ENCODE data around the gene ABCA3.
A peak's percentile ranks its signal among the peaks of the same experiment; 100 is the strongest.
"Not testable (repeated sequence)": the region's sequence is repeated elsewhere in the genome, so short reads cannot be mapped to it uniquely, and the experiment has no call there.

Gene ABCA3

GRCh38 chr16:2340564-2341455 lies at the start of gene ABCA3:
Gene ABCA3, minus strand, starts transcription at chr16:2340728. Its CDS starts 14,262 bp downstream, at chr16:2326466.
- DNase-seq: peak; percentile 89

DNA sequence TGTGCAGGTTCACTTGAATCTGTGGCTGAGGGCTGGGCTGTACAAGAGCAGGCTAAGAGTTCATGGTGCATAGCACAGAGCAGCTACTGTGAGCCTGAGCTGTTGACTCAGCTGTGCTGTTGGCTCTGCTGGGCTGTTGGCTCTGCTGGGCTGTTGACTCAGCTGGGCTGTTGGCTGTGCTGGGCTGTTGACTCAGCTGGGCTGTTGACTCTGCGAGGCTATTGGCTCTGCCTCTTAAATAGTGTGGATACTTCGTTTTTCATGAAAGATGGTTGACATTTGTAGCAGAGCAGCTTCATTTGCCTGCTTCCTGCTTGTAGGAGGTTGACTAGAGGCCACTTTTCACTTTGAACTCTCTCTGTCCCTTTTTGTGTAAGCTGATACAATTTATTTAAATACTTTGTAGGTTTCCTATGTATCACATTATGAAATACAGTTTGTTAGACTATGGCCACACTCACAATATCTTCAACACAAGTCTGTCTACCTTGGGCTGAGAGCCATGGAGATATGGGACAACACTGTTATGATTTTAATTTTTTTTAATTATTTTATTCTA lies 48.4 kb upstream of the ABCA3 start:
- no peak for DNase-seq

DNA sequence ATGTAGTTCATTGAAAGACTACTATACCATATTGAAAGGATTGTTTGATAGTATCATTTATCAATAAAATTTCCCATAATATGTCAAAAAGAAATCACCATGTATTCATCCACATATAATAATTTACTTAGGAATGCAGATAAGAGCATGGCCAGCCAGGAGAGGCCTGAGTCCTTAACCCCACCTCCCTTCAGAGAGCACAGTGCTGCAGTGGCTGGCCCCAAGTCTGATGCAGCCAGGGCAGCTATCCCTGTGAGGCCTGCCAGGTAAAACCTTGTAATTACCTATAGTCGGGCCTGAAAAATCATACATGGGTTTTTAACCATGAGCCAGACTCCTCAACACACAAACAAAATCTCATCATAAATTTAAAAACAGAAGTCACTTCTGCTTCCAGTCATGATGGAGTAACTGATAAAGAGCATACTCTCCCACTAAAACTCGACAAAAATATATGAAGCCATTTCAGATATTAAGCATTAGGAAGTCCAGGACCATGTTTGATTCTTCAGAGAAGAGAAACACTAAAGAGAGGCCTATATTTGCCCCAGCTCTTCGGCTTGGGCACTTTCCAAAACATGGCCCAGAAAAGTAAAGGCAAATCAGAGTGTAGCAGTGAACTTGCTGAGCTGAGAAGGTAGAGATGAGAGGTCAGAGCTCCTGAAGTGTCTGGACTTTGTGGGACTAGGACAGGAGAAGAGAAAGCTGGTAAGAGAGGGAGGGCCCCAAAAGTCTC lies 47.8 kb upstream of the ABCA3 start:
- DNase-seq: no peak

DNA sequence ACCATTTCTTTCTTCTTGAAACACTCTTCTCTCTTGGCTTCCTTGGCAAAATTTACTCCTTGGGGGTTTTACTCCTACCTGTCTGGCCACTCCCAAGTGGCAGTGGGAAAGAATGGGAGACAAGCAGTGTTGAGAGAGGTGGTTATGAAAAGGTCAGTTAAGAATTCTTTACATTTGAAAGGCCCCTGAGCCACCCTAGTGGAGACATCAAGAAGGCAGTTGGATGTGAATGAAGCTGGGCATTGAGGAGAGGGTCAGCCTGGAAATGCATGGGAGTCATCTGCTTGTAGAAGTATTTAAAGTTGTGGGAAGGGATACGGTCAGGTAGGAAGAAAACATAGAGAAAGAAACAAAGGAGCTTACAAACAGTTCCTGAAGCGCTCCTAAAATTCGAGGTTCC lies 46.5 kb upstream of the ABCA3 start:
- no peak for DNase-seq

DNA sequence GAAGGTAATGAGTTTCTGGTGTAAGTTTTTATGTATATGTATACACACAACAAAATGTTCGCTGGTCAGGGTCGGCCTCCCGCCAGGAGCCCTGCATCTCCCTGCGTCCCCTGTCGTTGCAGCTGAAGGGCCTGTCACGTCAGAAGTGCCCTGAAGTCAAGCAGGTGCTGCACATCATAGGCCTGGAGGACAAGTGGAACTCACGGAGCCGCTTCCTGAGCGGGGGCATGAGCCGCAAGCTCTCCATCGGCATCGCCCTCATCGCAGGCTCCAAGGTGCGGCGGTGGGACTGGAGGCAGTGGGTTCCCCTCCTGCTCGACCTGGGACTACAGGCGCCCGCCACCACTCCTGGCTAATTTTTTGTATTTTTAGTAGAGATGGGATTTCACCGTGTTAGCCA lies 45.5 kb upstream of the ABCA3 start:
- not testable (repeated sequence) for DNase-seq

DNA sequence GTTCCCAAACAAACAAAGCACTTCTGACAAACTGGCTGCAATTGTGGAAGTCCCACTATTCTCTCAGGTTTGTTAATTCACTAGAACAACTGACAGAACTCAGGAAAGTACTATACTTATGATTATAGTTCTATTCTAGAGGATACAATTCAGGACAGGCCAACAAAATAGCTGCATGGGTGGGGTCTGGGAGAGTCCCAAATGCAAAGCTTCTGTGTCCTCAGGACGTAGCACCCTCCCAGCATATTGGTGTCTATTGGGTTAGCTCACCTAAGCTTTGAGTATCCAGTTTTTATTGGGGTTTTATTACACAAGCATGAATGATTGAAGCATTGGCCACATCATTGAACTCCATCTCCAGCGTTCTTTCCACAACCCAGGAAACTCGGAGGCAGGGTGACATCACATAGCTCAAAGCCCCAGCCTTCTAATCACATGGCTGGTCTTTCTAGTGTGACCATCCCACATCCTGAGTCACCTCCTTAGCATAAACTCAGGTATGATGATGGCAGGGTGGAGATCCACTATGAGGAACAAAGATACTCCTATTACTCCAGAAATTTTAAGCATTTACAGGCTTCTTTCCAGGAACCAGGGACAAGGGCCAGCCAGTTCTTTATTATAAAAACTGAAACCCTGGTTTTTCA lies 44.8 kb upstream of the ABCA3 start:
- DNase-seq: no peak

- DNase-seq: no peak
These were observed 43.9 kb upstream of the ABCA3 start for GRCh38 chr16:2384426-2384825.

- DNase-seq: no peak
These were observed 43.0 kb upstream of the ABCA3 start for GRCh38 chr16:2383501-2383900.

GRCh38 chr16:2374644-2375043 lies 34.1 kb upstream of the ABCA3 start:
- no peak for DNase-seq

- DNase-seq: no peak
These were observed 32.6 kb upstream of the ABCA3 start for GRCh38 chr16:2373176-2373575.

DNA sequence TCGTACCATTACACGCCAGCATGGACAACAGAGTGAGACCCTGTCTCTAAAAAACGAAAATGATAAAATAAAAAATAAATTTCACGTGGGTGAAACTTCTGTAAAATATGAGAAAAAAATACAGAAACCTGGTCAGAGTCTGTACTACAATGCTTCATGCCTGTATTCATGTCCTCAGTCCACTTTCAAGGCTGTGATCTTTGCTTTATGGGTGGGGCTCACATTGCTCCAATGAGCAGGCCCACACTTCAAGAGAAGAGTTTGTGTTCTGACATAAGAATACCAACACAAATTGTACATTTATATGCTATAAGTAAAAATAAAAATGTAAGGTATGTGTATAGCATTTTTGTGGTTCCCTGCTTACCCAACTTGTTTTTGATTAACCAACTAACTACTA lies 32.2 kb upstream of the ABCA3 start:
- DNase-seq: no peak

DNA sequence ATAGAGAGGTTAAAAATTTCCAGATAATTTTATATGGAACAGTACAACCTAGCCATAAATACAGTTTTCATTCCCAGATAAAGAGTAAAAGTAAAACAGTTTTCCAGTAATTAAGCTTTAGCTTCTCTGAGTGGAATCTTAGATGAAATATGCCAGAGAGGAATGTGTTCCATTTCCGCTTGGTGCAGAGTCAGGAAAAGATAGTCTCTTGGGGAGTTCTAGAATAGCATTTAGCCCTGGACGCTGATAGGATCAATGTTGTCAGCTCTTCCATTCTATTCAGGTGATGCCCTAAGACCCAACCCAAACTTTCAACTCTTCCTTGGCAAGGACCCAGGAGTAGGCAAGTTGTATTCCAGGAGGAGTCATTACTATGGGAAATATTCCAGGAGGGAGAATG lies 30.9 kb upstream of the ABCA3 start:
- DNase-seq: no peak

DNA sequence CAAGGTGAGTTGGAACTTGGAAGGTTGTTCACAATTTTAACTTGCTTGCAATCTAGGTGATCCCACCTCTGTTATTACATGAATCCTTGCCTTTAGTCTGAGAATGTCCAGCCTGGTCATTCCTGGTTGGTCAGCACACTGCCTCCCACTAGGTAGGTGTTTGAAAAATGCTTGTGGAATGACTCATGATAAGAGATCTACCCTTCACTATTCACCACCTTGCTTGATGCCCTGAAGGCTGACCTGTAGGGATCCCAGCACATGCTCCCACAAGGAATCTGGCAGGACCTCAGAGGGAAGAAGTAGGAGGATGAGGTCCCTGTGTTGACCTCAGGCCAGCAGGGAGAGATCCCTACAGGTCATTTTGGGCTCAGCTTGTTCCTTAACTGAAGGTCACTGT lies 30.2 kb upstream of the ABCA3 start:
- no peak for DNase-seq

GRCh38 chr16:2366660-2367309 lies 26.3 kb upstream of the ABCA3 start:
- no peak for DNase-seq

DNA sequence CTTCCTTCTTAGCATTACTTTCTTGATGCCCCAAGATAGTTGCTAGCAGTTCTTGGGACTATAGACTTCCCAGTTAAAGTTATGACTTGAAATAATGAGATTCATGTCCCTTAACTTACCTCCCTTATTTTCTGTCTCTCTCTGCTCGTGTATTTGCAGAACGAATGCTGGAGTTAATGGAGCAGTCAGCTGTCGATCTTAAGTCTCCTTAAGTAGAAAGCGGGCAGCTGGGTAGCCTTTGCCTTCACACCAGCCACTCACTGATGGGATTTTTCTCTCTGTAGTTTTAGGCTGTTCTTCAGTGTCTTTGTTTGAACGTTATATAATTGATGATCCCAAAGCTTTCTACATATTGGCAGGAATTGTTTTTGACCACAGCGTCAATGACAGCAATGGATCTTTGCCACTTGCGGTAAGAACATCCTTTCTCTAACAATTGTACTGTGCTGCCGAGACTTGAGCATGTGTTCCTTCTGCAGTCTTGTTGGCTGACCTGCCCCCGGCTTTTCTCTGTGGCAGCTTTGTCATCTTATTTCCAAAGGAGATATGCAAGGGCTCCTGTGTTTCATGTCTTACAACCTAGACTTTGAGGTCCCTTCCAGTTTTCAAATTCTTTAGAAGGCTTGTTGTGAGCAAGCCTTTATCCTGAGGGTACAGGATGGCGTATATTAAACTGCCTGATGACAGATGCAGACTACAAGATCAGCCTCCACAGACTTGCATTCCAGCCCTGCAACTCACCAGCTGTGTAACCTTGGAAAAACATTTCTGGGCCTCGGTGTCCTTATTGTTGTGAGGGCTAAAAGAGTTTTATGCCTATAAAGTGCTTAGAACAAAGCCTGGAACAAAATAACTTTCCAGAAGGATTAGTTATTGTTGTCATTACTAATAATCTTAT lies 25.1 kb upstream of the ABCA3 start:
- no peak for DNase-seq

DNA sequence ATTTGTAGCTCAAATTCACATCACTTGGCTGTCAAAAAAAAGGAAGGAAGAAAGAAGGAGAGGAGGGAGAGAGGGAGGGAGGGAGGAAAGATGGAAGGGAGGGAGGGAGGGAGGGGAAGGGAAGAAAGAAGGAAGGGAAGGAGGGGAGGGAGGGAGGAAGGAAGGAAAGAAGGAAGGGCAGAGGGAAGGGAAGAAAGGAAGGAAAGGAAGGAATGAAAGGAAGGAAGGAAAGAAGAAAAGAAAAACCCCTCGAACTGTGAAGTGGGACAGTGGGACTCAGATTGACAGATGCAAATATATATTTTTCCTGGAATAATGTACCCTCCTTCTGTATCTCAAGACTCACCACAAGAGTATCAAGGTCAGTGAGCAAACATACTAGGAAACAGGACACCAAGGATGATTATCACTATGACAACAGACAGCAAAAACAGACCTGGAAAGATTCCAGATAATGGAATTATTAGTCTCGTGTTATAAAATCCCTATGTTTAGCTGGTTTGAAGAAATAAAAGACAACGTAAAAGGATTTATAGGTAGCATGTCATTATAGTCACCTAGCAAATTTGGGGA lies 24.2 kb upstream of the ABCA3 start:
- no peak for DNase-seq

DNA sequence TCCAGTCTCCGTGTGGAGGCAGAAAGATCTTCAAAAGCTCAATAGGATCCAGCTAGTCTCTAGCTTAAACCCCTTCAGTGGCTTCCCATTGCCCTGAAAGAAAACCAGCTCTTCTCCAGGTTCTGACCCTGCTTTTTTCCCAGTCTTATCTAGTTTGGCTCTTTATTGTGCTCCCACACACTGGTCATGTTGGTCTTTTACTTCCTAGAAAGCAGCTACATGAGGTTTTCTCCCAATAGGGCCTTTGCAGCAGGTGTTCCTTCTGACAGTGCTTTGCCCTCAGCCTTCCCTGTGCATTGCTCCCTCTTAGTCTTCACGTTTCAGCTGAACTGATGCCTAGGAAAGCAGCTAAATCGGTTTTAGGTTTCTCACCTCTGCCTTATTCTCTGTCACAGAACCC lies 21.7 kb upstream of the ABCA3 start:
- no peak for DNase-seq

GRCh38 chr16:2361129-2361528 lies 20.6 kb upstream of the ABCA3 start:
- no peak for DNase-seq

DNA sequence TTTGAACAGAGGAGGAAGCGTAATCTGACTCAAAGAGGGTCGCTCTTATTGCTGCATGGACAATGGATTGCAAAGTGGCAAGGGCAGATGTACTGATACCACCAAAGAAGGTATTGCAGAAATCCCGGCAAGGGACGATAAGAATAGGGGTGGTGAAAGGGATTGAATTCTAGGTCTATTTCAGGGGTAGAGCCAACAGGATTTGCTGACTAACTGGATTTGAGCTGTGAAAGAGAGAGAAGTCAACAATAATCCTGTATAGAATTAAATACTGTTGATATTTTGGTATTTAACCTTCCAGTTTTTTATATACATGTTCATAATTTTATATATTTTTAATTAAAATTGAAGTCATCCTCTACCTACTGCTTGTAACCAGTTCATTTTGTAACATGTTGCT lies 19.4 kb upstream of the ABCA3 start:
- no peak for DNase-seq

DNA sequence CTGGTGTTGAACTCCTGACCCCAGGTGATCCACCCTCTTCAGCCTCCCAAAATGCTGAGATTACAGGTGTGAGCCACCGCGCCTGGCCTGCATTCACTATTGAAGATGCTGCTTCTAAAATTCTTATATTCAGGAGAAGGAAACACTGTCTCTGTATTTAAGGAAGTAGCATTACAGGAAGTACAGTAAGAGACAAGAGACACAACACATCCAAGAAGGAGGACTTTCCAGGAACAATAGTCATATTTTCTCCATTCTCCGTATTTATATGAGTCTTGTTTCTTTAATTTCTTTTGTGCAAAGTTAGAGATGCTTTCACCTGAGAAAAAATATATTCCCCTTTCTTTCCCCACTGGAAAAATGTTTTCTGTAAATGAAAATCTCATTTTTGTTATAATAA lies 18.3 kb upstream of the ABCA3 start:
- DNase-seq: no peak

DNA sequence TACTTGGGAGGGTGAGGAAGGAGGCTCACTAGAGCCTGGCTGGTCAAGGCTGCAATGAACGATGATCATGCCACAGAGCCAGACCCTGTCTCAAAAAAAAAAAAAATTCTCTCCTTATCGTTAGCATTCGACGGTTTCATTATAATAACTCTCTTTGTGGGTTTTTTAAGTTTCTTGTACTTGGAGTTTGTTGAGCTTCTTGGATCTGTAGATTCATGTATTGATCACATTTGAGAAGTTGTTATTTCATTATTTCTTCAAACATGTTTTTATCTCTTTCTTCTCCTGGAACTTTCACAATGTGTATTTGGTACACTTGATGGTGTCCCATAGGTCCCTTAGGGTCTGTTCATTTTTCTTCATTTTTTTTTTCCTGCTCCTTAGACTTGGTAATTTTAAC lies 16.8 kb upstream of the ABCA3 start:
- no peak for DNase-seq

- no peak for DNase-seq
These were observed 10.0 kb upstream of the ABCA3 start for GRCh38 chr16:2350500-2350899.

Measured in stimulated activated naive CD4-positive, alpha-beta T cell treated with Interleukin-2 at 50 U/mL for 16 hours (primary cell).